Sciatic nerve (tissue), 2 donors: ENCODE measurements around the gene AXDND1. TPM values are rescaled to one million over a fixed set of nuclear protein-coding genes. Genes with fewer than 3 reads are reported as not detected.

Experiments used
- ATAC-seq: fragments of 200-7000 bp; cut with Tn5 transposase; one replicate; pipeline ENCODE4 v1.9.1; 2020; ENCODE audit warnings: mild to moderate bottlenecking, moderate library complexity
- DNase-seq: peaks from one replicate; pipeline ENCODE4 v3.0.0-alpha.2; 2020; ENCODE audit warnings: low spot score
- intact Hi-C: fragments of 100-400 bp; cut with DNase I; formaldehyde crosslinking; loops from one replicate; pipeline ENCODE4 v1.14.2; 2022
- total RNA-seq: library from RNA; stranded (reverse); fragmentation: NEBNext Ultra II Directional; extraction: Animal tissue kit (Norgen Biotek cat#: 25700); gene quantifications from one replicate; pipeline ENCODE4 v1.2.1, GENCODE V29; 2021
- donor health status: DM: no; HTN: no; CAD: no.
- donor health status: DM: no; HTN: no; CAD: no.

AXDND1 gene
- total RNA-seq, 1 donor from 2014 or later, result 0.98 TPM

GRCh38 chr1:179598631-179599030 lies 232.9 kb downstream of the AXDND1 start:
- no peak for ATAC-seq
- intact Hi-C loops, result no loop called here

GRCh38 chr1:179599623-179600249 lies 234.0 kb downstream of the AXDND1 start:
- DNase-seq (no peak), ATAC-seq (no peak)
- intact Hi-C loops, result no loop called here

More at GRCh38 chr1:179598631-179599030, 232.9 kb downstream of the AXDND1 start:
- DNase-seq, result no peak

- intact Hi-C loops, result no loop called here
- DNase-seq, result no peak
- no peak for ATAC-seq
These were observed 235.3 kb downstream of the AXDND1 start for GRCh38 chr1:179601093-179601492.

Other genes with a start within 250 kb of the AXDND1 start
- gene ABL2, start 136.3 kb upstream of the AXDND1 start, total RNA-seq, result 59.4 TPM
- 31.3 TPM for gene SOAT1, start 72.2 kb upstream of the AXDND1 start, total RNA-seq
- not detected for gene NPHS2, start 210.0 kb downstream of the AXDND1 start, total RNA-seq
- not detected for gene TDRD5, start 225.9 kb downstream of the AXDND1 start, total RNA-seq